Measurements from ENCODE around the gene NCKIPSD.

NCKIPSD gene

GRCh38 chr3:48678056-48678455 is 7.7 kb downstream of the NCKIPSD start:
- DNase-seq = no peak

GRCh38 chr3:48674505-48674904 is 11.2 kb downstream of the NCKIPSD start:
- no peak for DNase-seq

- no peak for DNase-seq
These were observed 13.2 kb downstream of the NCKIPSD start for GRCh38 chr3:48672522-48672921.

- no peak for DNase-seq
These were observed 20.8 kb downstream of the NCKIPSD start for GRCh38 chr3:48664929-48665328.

- no peak for DNase-seq
These were observed 21.4 kb downstream of the NCKIPSD start for GRCh38 chr3:48664313-48664644.

GRCh38 chr3:48663489-48664312 is 22.0 kb downstream of the NCKIPSD start:
- DNase-seq = peak; percentile 93 to 95

- peak; percentile 78 to 83 for DNase-seq
These were observed 22.8 kb downstream of the NCKIPSD start, which contains the start of gene CELSR3 for GRCh38 chr3:48662753-48663488. CELSR3 (minus strand) TSS chr3:48662886; CDS start chr3:48662634, 252 bp downstream.

- DNase-seq = no peak
These were observed 23.5 kb downstream of the NCKIPSD start for GRCh38 chr3:48662145-48662752.

- no peak for DNase-seq
These were observed 24.1 kb downstream of the NCKIPSD start for GRCh38 chr3:48661501-48662144.

GRCh38 chr3:48660800-48661400 is 24.8 kb downstream of the NCKIPSD start:
- no peak for DNase-seq

- no peak for DNase-seq
These were observed 28.9 kb downstream of the NCKIPSD start for GRCh38 chr3:48656841-48657281.

- no peak for DNase-seq
These were observed 29.5 kb downstream of the NCKIPSD start for GRCh38 chr3:48656061-48656840.

- DNase-seq = no peak
These were observed 30.1 kb downstream of the NCKIPSD start for GRCh38 chr3:48655606-48656005.

GRCh38 chr3:48655063-48655462 is 30.7 kb downstream of the NCKIPSD start:
- no peak for DNase-seq

GRCh38 chr3:48652923-48653715 is 32.6 kb downstream of the NCKIPSD start:
- no peak for DNase-seq

GRCh38 chr3:48651771-48652170 is 33.9 kb downstream of the NCKIPSD start:
- no peak for DNase-seq

- no peak for DNase-seq
These were observed 35.0 kb downstream of the NCKIPSD start for GRCh38 chr3:48650723-48651122.

- DNase-seq = no peak
These were observed 37.4 kb downstream of the NCKIPSD start for GRCh38 chr3:48648188-48648850.

- no peak for DNase-seq
These were observed 38.0 kb downstream of the NCKIPSD start for GRCh38 chr3:48647714-48648113.
